ENCODE results near the gene SLC16A1.

DNA sequence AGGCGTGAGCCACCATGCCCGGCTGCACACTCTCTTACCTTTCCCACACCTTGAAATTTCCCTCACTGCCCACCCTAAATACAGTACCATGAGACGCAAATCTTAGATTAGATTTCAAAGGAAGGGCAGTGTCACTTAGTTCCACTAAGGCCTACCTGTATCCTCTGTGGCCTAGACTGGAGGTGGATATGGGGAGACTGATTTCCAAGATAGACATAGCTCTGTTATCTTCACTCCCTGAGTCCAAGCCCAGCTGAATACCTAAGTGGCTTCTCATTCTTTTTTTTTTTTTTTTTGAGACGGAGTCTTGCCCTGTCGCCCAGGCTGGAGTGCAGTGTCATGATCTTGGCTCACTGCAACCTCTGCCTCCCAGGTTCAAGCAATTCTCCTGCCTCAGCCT, 89.0 kb downstream of the SLC16A1 start:
- TF ChIP-seq, protein P1, sequence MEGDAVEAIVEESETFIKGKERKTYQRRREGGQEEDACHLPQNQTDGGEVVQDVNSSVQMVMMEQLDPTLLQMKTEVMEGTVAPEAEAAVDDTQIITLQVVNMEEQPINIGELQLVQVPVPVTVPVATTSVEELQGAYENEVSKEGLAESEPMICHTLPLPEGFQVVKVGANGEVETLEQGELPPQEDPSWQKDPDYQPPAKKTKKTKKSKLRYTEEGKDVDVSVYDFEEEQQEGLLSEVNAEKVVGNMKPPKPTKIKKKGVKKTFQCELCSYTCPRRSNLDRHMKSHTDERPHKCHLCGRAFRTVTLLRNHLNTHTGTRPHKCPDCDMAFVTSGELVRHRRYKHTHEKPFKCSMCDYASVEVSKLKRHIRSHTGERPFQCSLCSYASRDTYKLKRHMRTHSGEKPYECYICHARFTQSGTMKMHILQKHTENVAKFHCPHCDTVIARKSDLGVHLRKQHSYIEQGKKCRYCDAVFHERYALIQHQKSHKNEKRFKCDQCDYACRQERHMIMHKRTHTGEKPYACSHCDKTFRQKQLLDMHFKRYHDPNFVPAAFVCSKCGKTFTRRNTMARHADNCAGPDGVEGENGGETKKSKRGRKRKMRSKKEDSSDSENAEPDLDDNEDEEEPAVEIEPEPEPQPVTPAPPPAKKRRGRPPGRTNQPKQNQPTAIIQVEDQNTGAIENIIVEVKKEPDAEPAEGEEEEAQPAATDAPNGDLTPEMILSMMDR (IDR thresholded peaks at IDR 0.05), result no peak
- TF ChIP-seq EZH2phosphoT487 (IDR thresholded peaks at IDR 0.05; ENCODE audit: borderline replicate concordance, low read depth), result no peak
- TF ChIP-seq RFX5 (IDR thresholded peaks at IDR 0.05; ENCODE audit: low read length), result no peak
- no peak for TF ChIP-seq FOXM1 (IDR thresholded peaks at IDR 0.05; ENCODE audit: low read depth)
- TF ChIP-seq EP300 (IDR thresholded peaks at IDR 0.05; ENCODE audit: borderline replicate concordance in 1 of 2, low read depth in 1 of 2, low read length in 1 of 2), result no peak
- TF ChIP-seq POLR2AphosphoS5 (IDR thresholded peaks at IDR 0.05; ENCODE audit: low read depth, low read length), result no peak
- no peak for TF ChIP-seq NRF1 (IDR thresholded peaks at IDR 0.05; ENCODE audit: low read depth, low read length)
- no peak for TF ChIP-seq JUND (IDR thresholded peaks at IDR 0.05)
- TF ChIP-seq SMC3 (IDR thresholded peaks at IDR 0.05; ENCODE audit: low read depth, low read length), result no peak
- TF ChIP-seq, protein P2, sequence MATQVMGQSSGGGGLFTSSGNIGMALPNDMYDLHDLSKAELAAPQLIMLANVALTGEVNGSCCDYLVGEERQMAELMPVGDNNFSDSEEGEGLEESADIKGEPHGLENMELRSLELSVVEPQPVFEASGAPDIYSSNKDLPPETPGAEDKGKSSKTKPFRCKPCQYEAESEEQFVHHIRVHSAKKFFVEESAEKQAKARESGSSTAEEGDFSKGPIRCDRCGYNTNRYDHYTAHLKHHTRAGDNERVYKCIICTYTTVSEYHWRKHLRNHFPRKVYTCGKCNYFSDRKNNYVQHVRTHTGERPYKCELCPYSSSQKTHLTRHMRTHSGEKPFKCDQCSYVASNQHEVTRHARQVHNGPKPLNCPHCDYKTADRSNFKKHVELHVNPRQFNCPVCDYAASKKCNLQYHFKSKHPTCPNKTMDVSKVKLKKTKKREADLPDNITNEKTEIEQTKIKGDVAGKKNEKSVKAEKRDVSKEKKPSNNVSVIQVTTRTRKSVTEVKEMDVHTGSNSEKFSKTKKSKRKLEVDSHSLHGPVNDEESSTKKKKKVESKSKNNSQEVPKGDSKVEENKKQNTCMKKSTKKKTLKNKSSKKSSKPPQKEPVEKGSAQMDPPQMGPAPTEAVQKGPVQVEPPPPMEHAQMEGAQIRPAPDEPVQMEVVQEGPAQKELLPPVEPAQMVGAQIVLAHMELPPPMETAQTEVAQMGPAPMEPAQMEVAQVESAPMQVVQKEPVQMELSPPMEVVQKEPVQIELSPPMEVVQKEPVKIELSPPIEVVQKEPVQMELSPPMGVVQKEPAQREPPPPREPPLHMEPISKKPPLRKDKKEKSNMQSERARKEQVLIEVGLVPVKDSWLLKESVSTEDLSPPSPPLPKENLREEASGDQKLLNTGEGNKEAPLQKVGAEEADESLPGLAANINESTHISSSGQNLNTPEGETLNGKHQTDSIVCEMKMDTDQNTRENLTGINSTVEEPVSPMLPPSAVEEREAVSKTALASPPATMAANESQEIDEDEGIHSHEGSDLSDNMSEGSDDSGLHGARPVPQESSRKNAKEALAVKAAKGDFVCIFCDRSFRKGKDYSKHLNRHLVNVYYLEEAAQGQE (IDR thresholded peaks at IDR 0.05; ENCODE audit: low read depth, low read length), result no peak
- TF ChIP-seq MXI1 (IDR thresholded peaks at IDR 0.05; ENCODE audit: low read depth, low read length), result no peak
